ENCODE data around the gene CACNA2D4. TPM values are rescaled to one million over a fixed set of nuclear protein-coding genes. Genes with fewer than 3 reads are reported as not detected.

The CACNA2D4 gene
- total and polyA plus RNA-seq, 2 of the 13 experiments (the other 11 are each of a cell fraction or from before 2014, with no cell fraction given) = 14.2 to 136 TPM

- no peak for TF ChIP-seq ZNF318 (CRISPR knock-in tag; IDR thresholded peaks at IDR 0.05)
- TF ChIP-seq NFYB (CRISPR knock-in tag; IDR thresholded peaks at IDR 0.05) = peak; percentile 88
- TF ChIP-seq UBTF (CRISPR knock-in tag; IDR thresholded peaks at IDR 0.05) = no peak
- 0 out of 2 replicates have a peak, but pooled peaks have one; percentile 18 for TF ChIP-seq ETV6 (CRISPR knock-in tag; conservative IDR thresholded peaks at IDR 0.05)
- no peak for TF ChIP-seq CEBPZ (IDR thresholded peaks at IDR 0.05; ENCODE audit: low read length)
- TF ChIP-seq ZBTB38 (CRISPR knock-in tag; IDR thresholded peaks at IDR 0.05) = peak; percentile 91
- peak; percentile 66 for TF ChIP-seq TEAD3 (CRISPR knock-in tag; optimal IDR thresholded peaks at IDR 0.05; ENCODE audit: borderline replicate concordance)
- peak; percentile 47; the same call in 1 of the 2 replicates for TF ChIP-seq PHF20 (CRISPR knock-in tag; IDR thresholded peaks at IDR 0.05)
- no peak for TF ChIP-seq ZNF260 (CRISPR knock-in tag; IDR thresholded peaks at IDR 0.05; ENCODE audit: borderline replicate concordance, low read depth)
- TF ChIP-seq ELF3 (CRISPR knock-in tag; IDR thresholded peaks at IDR 0.05) = peak; percentile 64
- peak; percentile 70 for TF ChIP-seq ZFX (CRISPR knock-in tag; IDR thresholded peaks at IDR 0.05; ENCODE audit: low read depth)
- TF ChIP-seq CREB1 (IDR thresholded peaks at IDR 0.05) = no peak
- TF ChIP-seq CREB1 (CRISPR knock-in tag; IDR thresholded peaks at IDR 0.05) = no peak
- peak; percentile 41; the same call in 1 of the 2 replicates for TF ChIP-seq ZSCAN29 (CRISPR knock-in tag; conservative IDR thresholded peaks at IDR 0.05)
- TF ChIP-seq MIXL1 (CRISPR knock-in tag; IDR thresholded peaks at IDR 0.05) = peak; percentile 54; the same call in 1 of the 2 replicates
- no peak for TF ChIP-seq MEIS1 (CRISPR knock-in tag; IDR thresholded peaks at IDR 0.05; ENCODE audit: borderline replicate concordance)
Observed at GRCh38 chr12:1804545-1805332, 113.7 kb downstream of the CACNA2D4 start (continued).
